ENCODE data around the gene CIPC.

GRCh38 chr14:77069551-77069950 is 28.5 kb upstream of the CIPC start:
- TF ChIP-seq POLR2AphosphoS5 (IDR thresholded peaks at IDR 0.05; ENCODE audit: borderline replicate concordance, low read depth, low read length) (no peak), EZH2 (IDR thresholded peaks at IDR 0.05) (no peak), FOXP2 (optimal IDR thresholded peaks at IDR 0.05; ENCODE audit: control extremely low read depth, extremely low read length, insufficient read depth) (no peak)
